EL (cell line): Measurements from ENCODE around the gene NAGA.
"Not testable (repeated sequence)": the region's sequence is repeated elsewhere in the genome, so short reads cannot be mapped to it uniquely, and the experiment has no call there.

Experiments
- DNase-seq: peaks from one replicate; pipeline ENCODE4 v3.0.0-alpha.2; 2016

The NAGA gene

DNA sequence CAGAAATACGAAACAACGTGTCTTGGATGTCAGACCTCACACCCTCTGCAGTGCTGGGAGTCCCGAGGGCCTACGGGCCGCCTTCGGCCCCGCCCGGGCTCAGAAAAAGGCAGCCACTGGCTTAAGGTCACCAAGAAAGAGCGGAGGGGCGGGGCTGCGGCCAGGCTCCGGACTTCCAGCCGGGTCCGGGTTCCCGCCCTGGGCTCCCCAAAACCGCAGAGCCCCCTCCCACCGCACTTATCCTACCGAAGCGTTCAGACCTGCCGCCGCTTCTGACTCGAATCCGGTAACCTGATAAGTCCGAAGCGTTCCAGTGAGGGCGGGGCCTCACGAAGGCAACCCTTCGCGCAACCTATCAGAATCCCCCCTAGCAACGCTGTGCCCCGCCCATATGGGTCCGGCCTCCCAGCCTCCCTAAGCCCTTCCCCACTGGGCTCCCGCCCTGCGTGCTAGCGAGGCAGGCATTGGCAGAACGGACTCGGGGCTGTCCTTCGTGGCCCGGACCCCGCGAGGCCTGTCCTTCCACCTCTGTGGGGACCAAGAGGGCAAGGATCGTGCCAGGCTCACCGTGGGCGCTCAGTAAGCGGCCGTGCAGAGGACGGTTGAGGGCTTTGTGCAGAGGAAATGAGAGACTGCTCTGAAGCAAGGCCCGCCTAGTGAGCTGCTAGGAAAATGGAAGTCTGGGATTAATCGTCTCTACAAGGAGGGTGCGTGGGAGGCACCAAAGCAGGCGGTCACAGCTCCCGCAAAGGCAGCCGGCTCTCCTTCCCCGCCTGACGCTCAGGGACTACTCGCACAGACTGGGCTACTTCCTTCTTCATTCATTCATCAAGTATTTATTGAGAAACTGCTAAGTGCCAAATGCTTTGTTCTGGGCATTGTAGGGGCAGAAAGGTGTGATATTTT lies at the start of gene NAGA:
TSS of gene NAGA (minus strand) at position 296 of the 906 bp plus-strand sequence. CDS start 515 bp downstream, outside the sequence.
- DNase-seq = peak; percentile 99

DNA sequence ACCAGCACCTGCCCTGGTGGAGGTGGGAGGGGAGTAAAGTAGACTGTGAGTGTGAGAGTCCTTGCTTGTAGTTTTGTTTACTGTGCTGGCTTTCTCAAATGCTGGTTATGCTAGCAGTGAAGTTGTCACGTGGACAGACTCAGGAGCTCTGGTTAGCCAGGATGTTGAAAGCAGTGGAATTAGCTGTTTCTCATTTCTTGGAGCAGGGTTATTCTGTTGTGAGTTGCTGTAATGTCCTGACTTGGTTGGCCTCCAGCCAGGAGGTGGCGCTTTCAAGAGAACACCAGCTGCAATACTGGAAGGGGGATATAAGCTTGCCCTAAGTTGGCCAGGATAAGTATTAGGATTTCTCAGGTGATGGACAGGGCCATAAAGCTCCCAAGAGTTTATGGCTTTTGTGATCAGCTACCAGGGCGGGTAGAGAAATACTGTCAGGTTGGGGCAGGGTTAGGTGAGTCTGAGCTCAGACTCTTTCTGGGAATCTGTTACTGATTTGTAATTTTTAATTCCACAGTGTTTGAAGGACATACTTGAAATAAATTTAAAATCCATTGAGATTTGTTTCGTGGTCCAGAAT lies 46.3 kb upstream of the NAGA start:
- DNase-seq = no peak

- DNase-seq = not testable (repeated sequence)
Measured at GRCh38 chr22:42115420-42115830, 44.8 kb upstream of the NAGA start.

- DNase-seq = peak; percentile 24
Measured at GRCh38 chr22:42114721-42115120, 44.1 kb upstream of the NAGA start.

GRCh38 chr22:42112793-42113192 lies 42.2 kb upstream of the NAGA start:
- DNase-seq = not testable (repeated sequence)

DNA sequence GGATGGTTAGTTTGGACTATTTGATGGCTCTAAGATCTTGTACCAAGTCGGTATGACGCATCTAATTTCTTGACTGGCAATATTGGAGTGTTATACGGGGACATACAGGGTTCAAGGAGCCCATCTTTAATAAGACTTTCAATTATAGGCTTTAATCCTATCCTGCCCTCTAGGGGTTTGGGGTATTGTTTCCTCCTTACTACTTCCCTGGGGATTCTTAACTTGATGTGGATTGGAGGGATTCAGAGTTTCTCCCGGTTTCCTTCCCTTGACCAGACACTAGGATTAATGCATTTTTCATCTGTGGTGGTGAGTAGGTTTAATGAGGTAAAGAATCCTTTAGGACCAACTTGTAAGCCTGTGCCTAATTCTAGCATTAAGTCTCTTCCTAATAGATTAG lies 41.2 kb upstream of the NAGA start:
- DNase-seq = no peak

DNA sequence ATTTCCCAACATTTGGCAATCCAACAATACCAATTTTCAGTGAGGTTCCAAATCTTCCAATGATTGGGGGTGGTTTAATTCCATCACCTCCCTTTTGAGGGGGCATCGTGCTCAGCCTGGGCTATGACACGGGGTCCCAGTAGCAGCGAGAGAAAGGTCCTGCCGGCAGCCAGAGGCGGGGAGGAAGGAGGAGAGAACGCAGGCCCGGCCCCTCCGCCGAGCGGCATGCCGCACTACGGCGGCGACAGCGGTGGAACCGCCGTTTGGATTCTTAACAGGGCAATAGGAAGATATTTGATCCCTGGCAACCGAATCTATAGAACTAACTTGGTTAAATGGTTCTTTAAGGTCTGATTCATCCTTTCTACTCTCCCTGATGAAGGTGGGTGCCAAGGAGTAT lies 38.2 kb upstream of the NAGA start:
- DNase-seq = no peak

DNA sequence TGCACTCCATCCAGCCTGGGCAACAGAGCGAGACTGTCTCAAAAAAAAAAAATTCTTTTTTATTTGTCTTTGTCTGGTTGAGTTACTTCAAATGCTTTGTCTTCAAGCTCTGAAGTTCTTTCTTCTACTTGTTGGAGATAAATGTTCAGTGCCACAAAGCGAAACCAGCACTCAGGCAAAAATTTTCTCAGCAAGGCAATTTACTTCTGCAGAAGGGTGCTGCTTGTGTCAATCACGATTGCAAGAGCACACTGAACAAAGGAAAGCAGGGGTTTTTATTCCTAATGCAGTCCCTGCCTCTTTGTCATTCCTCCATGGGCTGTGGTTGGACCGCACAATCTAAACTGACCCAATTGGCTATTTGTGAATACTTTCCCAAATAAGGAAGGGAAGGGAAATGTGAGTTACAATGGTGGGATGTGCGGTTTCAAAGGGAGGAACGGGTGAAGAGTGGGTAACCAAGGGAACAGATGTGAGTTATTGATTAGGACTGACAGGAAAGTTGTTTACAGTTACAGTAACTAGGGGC lies 33.8 kb upstream of the NAGA start:
- not testable (repeated sequence) for DNase-seq

DNA sequence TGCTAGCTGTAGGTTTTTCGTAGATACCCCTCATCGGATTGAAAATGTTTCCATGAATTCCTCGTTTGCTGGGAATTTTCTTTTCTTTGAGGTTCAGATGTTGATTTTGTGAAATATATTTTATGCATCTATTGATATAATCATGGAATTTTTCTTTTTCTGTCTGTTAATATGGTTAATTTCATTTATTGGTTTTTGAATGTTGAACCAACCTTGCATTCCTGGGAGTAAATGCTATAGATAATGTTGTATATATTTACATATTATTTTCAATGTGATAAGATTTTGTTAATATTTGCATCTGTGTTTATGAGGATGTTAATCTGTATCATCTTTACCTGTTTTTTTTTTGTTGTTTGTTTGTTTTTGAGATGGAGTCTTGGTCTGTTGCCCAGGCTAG lies 30.6 kb upstream of the NAGA start:
- DNase-seq = no peak

DNA sequence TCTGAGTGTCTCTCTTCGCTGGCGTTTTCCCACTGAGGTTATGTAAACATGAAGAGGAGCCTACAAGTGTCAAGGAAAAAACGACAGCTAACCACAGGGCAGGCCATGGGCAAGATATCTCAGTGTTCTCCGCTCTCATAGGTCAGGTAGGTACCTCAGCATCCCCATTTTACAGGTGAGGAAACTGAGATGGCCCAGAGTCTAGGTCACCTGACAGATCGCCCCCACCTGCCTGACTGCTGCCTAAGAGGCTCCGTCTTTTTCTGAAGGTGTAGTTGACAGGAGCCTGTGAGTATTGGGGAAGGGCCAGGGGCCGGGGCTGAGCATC lies 20.8 kb upstream of the NAGA start:
- no peak for DNase-seq

GRCh38 chr22:42090596-42091454 lies 20.2 kb upstream of the NAGA start, which contains the start of gene NDUFA6:
NDUFA6 (minus strand) TSS chr22:42090772; CDS start chr22:42090744, 28 bp downstream.
- peak; percentile 100 for DNase-seq

DNA sequence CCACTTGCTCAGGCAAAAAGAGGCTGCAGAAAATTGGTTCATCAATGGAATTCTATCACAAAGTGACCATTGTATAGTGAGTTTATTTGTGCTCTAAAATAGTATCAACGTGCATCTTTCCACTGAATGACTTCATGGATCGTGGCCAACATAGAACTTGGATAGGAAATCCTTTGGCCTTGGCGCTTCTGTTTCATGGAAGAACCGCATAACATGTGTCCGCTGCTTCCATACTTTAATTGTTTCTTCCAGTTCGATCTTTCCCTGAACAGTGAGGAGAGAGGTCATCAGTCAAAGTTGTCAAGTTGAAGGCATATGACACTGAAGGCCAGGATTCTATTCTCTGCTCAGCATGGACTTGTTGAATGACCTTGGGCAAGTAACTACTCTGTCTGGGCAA lies 15.4 kb upstream of the NAGA start:
- DNase-seq = no peak

- no peak for DNase-seq
Measured at GRCh38 chr22:42084874-42085273, 14.3 kb upstream of the NAGA start.

GRCh38 chr22:42083119-42083518 lies 12.5 kb upstream of the NAGA start:
- no peak for DNase-seq

- peak; percentile 59 for DNase-seq
Measured at GRCh38 chr22:42080287-42080686, 9.7 kb upstream of the NAGA start.

- peak; percentile 99 for DNase-seq
Measured at GRCh38 chr22:42079319-42080251, 9.0 kb upstream of the NAGA start, which contains the start of gene SMDT1. SMDT1 (plus strand) TSS chr22:42079700; CDS start chr22:42079769, 69 bp downstream.

GRCh38 chr22:42078469-42079318 lies 8.1 kb upstream of the NAGA start:
- no peak for DNase-seq

GRCh38 chr22:42077486-42078125 lies 7.0 kb upstream of the NAGA start:
- DNase-seq = no peak

DNA sequence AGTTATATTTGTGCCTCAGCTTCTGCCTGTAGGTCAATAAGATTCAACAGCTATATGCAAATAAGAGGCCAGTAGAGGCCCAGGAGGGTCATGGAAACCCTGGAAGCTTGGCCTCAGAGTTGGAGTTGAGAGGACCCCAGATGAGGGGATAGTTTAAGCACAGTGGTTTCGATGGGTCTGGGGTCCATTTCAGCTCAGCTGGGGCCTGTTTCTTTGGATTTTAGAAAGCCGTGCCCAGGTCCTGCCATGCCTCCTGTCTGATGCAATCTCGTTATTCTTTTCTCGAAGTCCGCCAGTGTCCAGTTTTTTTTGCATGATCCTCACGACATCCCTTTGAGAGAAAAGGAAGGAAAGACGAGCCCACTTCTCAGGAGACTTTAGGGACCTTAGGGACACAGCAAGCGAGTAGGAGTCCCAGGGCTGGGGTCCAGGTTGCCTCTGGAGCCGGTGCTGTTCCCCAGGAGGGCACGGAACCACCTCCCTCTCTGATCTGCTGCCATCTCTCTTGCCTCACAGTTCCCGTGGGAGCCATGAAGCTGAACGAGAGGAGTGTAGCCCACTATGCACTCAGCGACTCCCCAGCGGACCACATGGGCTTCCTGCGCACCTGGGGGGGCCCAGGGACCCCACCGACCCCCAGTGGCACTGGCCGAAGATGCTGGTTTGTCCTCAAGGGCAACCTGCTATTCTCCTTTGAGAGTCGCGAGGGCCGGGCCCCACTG lies 6.3 kb upstream of the NAGA start:
- no peak for DNase-seq
